ENCODE data around the gene FEM1A. TPM values are rescaled to one million over a fixed set of nuclear protein-coding genes. Genes with fewer than 3 reads are reported as not detected.
"Not testable (repeated sequence)": the region's sequence is repeated elsewhere in the genome, so short reads cannot be mapped to it uniquely, and the experiment has no call there.

FEM1A gene
- polyA plus RNA-seq, 1 donor from 2014 or later: 8.7 TPM

- no peak overlapping the region for H3K9ac ChIP-seq (ENCODE audit: low read length)
- no peaks in the 10 kb centered on the region for H3K9me2 ChIP-seq (ENCODE audit: insufficient read depth, low read length)
- H3K36me3 ChIP-seq (ENCODE audit: insufficient read depth, low read length): no peaks in the 10 kb centered on the region
- H3K27ac ChIP-seq (ENCODE audit: low read length): no peak overlapping the region
- no peaks in the 10 kb centered on the region for H4K20me1 ChIP-seq (ENCODE audit: insufficient read depth)
- H3F3A ChIP-seq (ENCODE audit: insufficient read depth, low read length, poor library complexity, severe bottlenecking): no peaks in the 10 kb centered on the region
- H3K4me3 ChIP-seq (ENCODE audit: low read length): no peak overlapping the region
- no peaks in the 10 kb centered on the region for H3K79me2 ChIP-seq (replicated peaks; ENCODE audit: insufficient read depth, low read length)
- no peak overlapping the region for H2AFZ ChIP-seq (ENCODE audit: low read depth, low read length)
- no peak overlapping the region for H3K4me2 ChIP-seq (ENCODE audit: low read length)
- TF ChIP-seq SMC3 (conservative IDR thresholded peaks at IDR 0.05; ENCODE audit: poor library complexity) (peak; percentile 66), POLR2AphosphoS5 (IDR thresholded peaks at IDR 0.05) (no peak), TAF1 (IDR thresholded peaks at IDR 0.05; ENCODE audit: low read depth) (no peak), RAD21 (conservative IDR thresholded peaks at IDR 0.05) (peak; percentile 69), EP300 (conservative IDR thresholded peaks at IDR 0.05; ENCODE audit: poor library complexity, severe bottlenecking) (no peak), EZH2 (IDR thresholded peaks at IDR 0.05; ENCODE audit: borderline replicate concordance, insufficient read depth, low read length, poor library complexity, severe bottlenecking) (no peak)
- TF ChIP-seq, protein P1, sequence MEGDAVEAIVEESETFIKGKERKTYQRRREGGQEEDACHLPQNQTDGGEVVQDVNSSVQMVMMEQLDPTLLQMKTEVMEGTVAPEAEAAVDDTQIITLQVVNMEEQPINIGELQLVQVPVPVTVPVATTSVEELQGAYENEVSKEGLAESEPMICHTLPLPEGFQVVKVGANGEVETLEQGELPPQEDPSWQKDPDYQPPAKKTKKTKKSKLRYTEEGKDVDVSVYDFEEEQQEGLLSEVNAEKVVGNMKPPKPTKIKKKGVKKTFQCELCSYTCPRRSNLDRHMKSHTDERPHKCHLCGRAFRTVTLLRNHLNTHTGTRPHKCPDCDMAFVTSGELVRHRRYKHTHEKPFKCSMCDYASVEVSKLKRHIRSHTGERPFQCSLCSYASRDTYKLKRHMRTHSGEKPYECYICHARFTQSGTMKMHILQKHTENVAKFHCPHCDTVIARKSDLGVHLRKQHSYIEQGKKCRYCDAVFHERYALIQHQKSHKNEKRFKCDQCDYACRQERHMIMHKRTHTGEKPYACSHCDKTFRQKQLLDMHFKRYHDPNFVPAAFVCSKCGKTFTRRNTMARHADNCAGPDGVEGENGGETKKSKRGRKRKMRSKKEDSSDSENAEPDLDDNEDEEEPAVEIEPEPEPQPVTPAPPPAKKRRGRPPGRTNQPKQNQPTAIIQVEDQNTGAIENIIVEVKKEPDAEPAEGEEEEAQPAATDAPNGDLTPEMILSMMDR (IDR thresholded peaks at IDR 0.05; ENCODE audit: poor library complexity, severe bottlenecking): peak; percentile 72
- H3K9me3 ChIP-seq (ENCODE audit: low read length): no peaks in the 10 kb centered on the region
- no peaks in the 10 kb centered on the region for H3K27me3 ChIP-seq (ENCODE audit: insufficient read depth, low read depth, low read length)
Observed at GRCh38 chr19:4803736-4804695, 12.5 kb downstream of the FEM1A start.

- H2AFZ ChIP-seq (ENCODE audit: low read depth, low read length); H3F3A ChIP-seq (ENCODE audit: insufficient read depth, low read length, poor library complexity, severe bottlenecking); H3K4me2 ChIP-seq (ENCODE audit: low read length); H3K27ac ChIP-seq (ENCODE audit: low read length); H3K9me2 ChIP-seq (ENCODE audit: insufficient read depth, low read length); H3K79me2 ChIP-seq (replicated peaks; ENCODE audit: insufficient read depth, low read length); H3K4me3 ChIP-seq (ENCODE audit: low read length); H3K9ac ChIP-seq (ENCODE audit: low read length); H4K20me1 ChIP-seq (ENCODE audit: insufficient read depth); H3K36me3 ChIP-seq (ENCODE audit: insufficient read depth, low read length); H3K9me3 ChIP-seq (ENCODE audit: low read length); H3K27me3 ChIP-seq (ENCODE audit: insufficient read depth, low read depth, low read length): not testable (repeated sequence)
Observed at GRCh38 chr19:4805140-4805539, 13.6 kb downstream of the FEM1A start.

- Histone ChIP-seq H3K9me2 (ENCODE audit: insufficient read depth, low read length) (no peaks in the 10 kb centered on the region), H3K4me3 (ENCODE audit: low read length) (no peak overlapping the region), H3K4me2 (ENCODE audit: low read length) (no peak overlapping the region), H2AFZ (ENCODE audit: low read depth, low read length) (no peak overlapping the region), H3K27ac (ENCODE audit: low read length) (no peak overlapping the region), H3K79me2 (replicated peaks; ENCODE audit: insufficient read depth, low read length) (no peaks in the 10 kb centered on the region), H3K27me3 (ENCODE audit: insufficient read depth, low read depth, low read length) (no peaks in the 10 kb centered on the region), H4K20me1 (ENCODE audit: insufficient read depth) (no peaks in the 10 kb centered on the region), H3K9me3 (ENCODE audit: low read length) (no peaks in the 10 kb centered on the region), H3F3A (ENCODE audit: insufficient read depth, low read length, poor library complexity, severe bottlenecking) (no peaks in the 10 kb centered on the region), H3K9ac (ENCODE audit: low read length) (no peak overlapping the region), H3K36me3 (ENCODE audit: insufficient read depth, low read length) (no peaks in the 10 kb centered on the region)
- TF ChIP-seq EP300 (conservative IDR thresholded peaks at IDR 0.05; ENCODE audit: poor library complexity, severe bottlenecking): no peak
- TF ChIP-seq RAD21 (conservative IDR thresholded peaks at IDR 0.05): no peak
- no peak for TF ChIP-seq MXI1 (conservative IDR thresholded peaks at IDR 0.05; ENCODE audit: poor library complexity, severe bottlenecking)
- TF ChIP-seq, protein P2, sequence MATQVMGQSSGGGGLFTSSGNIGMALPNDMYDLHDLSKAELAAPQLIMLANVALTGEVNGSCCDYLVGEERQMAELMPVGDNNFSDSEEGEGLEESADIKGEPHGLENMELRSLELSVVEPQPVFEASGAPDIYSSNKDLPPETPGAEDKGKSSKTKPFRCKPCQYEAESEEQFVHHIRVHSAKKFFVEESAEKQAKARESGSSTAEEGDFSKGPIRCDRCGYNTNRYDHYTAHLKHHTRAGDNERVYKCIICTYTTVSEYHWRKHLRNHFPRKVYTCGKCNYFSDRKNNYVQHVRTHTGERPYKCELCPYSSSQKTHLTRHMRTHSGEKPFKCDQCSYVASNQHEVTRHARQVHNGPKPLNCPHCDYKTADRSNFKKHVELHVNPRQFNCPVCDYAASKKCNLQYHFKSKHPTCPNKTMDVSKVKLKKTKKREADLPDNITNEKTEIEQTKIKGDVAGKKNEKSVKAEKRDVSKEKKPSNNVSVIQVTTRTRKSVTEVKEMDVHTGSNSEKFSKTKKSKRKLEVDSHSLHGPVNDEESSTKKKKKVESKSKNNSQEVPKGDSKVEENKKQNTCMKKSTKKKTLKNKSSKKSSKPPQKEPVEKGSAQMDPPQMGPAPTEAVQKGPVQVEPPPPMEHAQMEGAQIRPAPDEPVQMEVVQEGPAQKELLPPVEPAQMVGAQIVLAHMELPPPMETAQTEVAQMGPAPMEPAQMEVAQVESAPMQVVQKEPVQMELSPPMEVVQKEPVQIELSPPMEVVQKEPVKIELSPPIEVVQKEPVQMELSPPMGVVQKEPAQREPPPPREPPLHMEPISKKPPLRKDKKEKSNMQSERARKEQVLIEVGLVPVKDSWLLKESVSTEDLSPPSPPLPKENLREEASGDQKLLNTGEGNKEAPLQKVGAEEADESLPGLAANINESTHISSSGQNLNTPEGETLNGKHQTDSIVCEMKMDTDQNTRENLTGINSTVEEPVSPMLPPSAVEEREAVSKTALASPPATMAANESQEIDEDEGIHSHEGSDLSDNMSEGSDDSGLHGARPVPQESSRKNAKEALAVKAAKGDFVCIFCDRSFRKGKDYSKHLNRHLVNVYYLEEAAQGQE (IDR thresholded peaks at IDR 0.05; ENCODE audit: borderline replicate concordance): no peak
- TF ChIP-seq POLR2AphosphoS5 (IDR thresholded peaks at IDR 0.05): no peak
- no peak for TF ChIP-seq EZH2 (IDR thresholded peaks at IDR 0.05; ENCODE audit: borderline replicate concordance, insufficient read depth, low read length, poor library complexity, severe bottlenecking)
- TF ChIP-seq TAF1 (IDR thresholded peaks at IDR 0.05; ENCODE audit: low read depth): no peak
- no peak for TF ChIP-seq SMC3 (conservative IDR thresholded peaks at IDR 0.05; ENCODE audit: poor library complexity)
- TF ChIP-seq, protein P1 (IDR thresholded peaks at IDR 0.05; ENCODE audit: poor library complexity, severe bottlenecking): no peak
Observed at GRCh38 chr19:4806384-4806783, 14.8 kb downstream of the FEM1A start.

Measured in neural cell (in vitro differentiated cells).